AG09319 (cell line): ENCODE measurements around the gene RNGTT.

Experiments used
- DNase-seq: peaks from one replicate; pipeline ENCODE4 v3.0.0-alpha.2; 2010; ENCODE audit warnings: low read depth; ENCODE audit errors: extremely low read depth
- TF ChIP-seq, protein P1 (sequence below): IDR thresholded peaks from 2 replicates; pipeline ENCODE4 v1.5.1; 2011; ENCODE audit warnings: low read depth, mild to moderate bottlenecking, inconsistent platforms, low read length, moderate library complexity

Gene RNGTT

DNA sequence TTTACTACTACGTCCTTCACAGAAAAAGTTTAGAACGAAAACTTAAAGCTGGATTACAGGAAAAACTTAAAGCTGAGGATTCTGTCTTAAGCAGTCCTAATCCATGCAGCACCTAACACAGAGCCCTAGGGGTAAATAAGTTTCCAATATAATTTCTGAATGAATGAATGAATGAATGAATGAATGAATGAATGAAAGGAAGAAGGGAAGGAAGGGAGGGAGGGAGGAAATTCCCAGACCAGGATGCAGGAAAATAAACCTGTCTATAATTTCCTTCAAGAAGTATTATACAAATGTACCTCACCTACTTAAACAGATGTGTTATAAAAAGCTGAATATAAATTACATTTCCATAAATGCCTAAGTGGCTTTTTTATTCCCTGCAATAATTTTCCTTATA, 83.4 kb downstream of the RNGTT start:
- TF ChIP-seq, protein P1, sequence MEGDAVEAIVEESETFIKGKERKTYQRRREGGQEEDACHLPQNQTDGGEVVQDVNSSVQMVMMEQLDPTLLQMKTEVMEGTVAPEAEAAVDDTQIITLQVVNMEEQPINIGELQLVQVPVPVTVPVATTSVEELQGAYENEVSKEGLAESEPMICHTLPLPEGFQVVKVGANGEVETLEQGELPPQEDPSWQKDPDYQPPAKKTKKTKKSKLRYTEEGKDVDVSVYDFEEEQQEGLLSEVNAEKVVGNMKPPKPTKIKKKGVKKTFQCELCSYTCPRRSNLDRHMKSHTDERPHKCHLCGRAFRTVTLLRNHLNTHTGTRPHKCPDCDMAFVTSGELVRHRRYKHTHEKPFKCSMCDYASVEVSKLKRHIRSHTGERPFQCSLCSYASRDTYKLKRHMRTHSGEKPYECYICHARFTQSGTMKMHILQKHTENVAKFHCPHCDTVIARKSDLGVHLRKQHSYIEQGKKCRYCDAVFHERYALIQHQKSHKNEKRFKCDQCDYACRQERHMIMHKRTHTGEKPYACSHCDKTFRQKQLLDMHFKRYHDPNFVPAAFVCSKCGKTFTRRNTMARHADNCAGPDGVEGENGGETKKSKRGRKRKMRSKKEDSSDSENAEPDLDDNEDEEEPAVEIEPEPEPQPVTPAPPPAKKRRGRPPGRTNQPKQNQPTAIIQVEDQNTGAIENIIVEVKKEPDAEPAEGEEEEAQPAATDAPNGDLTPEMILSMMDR = no peak

GRCh38 chr6:88877893-88878292, 85.5 kb downstream of the RNGTT start:
- no peak for DNase-seq
- TF ChIP-seq, protein P1 = no peak

More for the DNA sequence above, 83.4 kb downstream of the RNGTT start:
- no peak for DNase-seq

GRCh38 chr6:88872962-88873361, 90.5 kb downstream of the RNGTT start:
- no peak for DNase-seq
- TF ChIP-seq, protein P1 = no peak

DNA sequence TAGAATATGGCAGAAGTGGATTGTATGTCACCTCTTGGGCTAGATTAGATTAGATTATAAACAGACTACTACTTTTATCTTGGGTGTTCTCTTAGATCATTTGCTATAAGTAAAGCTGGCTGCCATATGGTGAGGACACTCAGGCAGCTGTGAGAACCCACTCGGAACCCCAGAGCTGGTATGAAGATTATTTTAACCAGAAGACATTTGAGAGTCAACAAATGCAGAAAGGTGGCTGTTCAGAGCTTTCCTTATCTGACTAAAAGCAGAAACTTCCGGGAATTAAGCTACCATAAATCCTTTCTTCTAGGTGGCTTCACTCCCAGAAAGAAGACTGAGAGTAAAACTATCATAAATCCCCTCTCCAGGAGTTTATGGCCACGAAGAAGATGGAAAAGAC, 91.9 kb downstream of the RNGTT start:
- DNase-seq = no peak
- TF ChIP-seq, protein P1 = no peak

- TF ChIP-seq, protein P1 = peak; percentile 49
- DNase-seq = no peak
These were observed 92.6 kb downstream of the RNGTT start for GRCh38 chr6:88870717-88871330.

- TF ChIP-seq, protein P1 = no peak
- DNase-seq = peak; percentile 41
These were observed 94.0 kb downstream of the RNGTT start for GRCh38 chr6:88869263-88870020.

GRCh38 chr6:88867841-88868731, 95.3 kb downstream of the RNGTT start:
- DNase-seq = no peak
- TF ChIP-seq, protein P1 = no peak
